Liver (tissue), 3 donors: Measurements from ENCODE around the gene RAPGEF4.

Experiments used
- ATF3 ChIP-seq: IDR thresholded peaks from 2 replicates; pipeline ENCODE4 v1.6.1; 2016; ENCODE audit warnings: antibody characterized with exemption
- CTCF ChIP-seq: fragments of 150-350 bp; IDR thresholded peaks from 2 replicates; pipeline ENCODE4 v1.5.1; 2017; ENCODE audit warnings: improper control_type of control experiment, low read depth, low read length; ENCODE audit not compliant: missing input control
- GABPA ChIP-seq, 2 donors: IDR thresholded peaks in 1 of 2; conservative IDR thresholded peaks in 1 of 2; 2 replicates each; pipeline ENCODE4 v1.6.1; 2016; ENCODE audit warnings: antibody characterized with exemption in 2 of 2, mild to moderate bottlenecking in 1 of 2, moderate library complexity in 1 of 2
- JUND ChIP-seq, 2 donors: IDR thresholded peaks; 2 replicates each; pipeline ENCODE4 v1.6.1; 2016; ENCODE audit warnings: antibody characterized with exemption in 2 of 2
- MAX ChIP-seq: IDR thresholded peaks from 2 replicates; pipeline ENCODE4 v1.6.1; 2016; ENCODE audit warnings: antibody characterized with exemption
- NR2F2 ChIP-seq: IDR thresholded peaks from 2 replicates; pipeline ENCODE4 v1.6.1; 2016; ENCODE audit warnings: antibody characterized with exemption
- RAD21 ChIP-seq, 2 donors: IDR thresholded peaks; 2 replicates each; pipeline ENCODE4 v1.6.1; 2016; ENCODE audit warnings: antibody characterized with exemption in 2 of 2, mild to moderate bottlenecking in 2 of 2
- REST ChIP-seq: IDR thresholded peaks from 2 replicates; pipeline ENCODE4 v1.6.1; 2016; ENCODE audit warnings: antibody characterized with exemption, mild to moderate bottlenecking
- RXRA ChIP-seq, 2 donors: IDR thresholded peaks; 2 replicates each; pipeline ENCODE4 v1.6.1; 2017 to 2018; ENCODE audit warnings: antibody characterized with exemption in 2 of 2, mild to moderate bottlenecking in 1 of 2
- SP1 ChIP-seq: IDR thresholded peaks from 2 replicates; pipeline ENCODE4 v1.6.1; 2018; ENCODE audit warnings: antibody characterized with exemption, mild to moderate bottlenecking
- TAF1 ChIP-seq: conservative IDR thresholded peaks from 2 replicates; pipeline ENCODE4 v1.6.1; 2016; ENCODE audit warnings: antibody characterized with exemption, mild to moderate bottlenecking
- YY1 ChIP-seq: IDR thresholded peaks from 2 replicates; pipeline ENCODE4 v1.6.1; 2016; ENCODE audit warnings: antibody characterized with exemption, mild to moderate bottlenecking
- ZBTB33 ChIP-seq: IDR thresholded peaks from 2 replicates; pipeline ENCODE4 v1.6.1; 2016; ENCODE audit warnings: antibody characterized with exemption
- donor health status: healthy.
- donor health status: healthy.

GRCh38 chr2:172929644-172930043 lies 194.0 kb downstream of the RAPGEF4 start:
- no peak for TF ChIP-seq CTCF
- TF ChIP-seq ATF3 = no peak
- TF ChIP-seq SP1 = no peak
- no peak for TF ChIP-seq NR2F2
- TF ChIP-seq RAD21 (IDR thresholded peaks at IDR 0.05) = no peak
- no peak for TF ChIP-seq JUND (IDR thresholded peaks at IDR 0.05)
- no peak for TF ChIP-seq TAF1
- TF ChIP-seq ZBTB33 = no peak
- no peak for TF ChIP-seq RXRA (IDR thresholded peaks at IDR 0.05)
- TF ChIP-seq YY1 = no peak
- TF ChIP-seq GABPA (IDR thresholded peaks at IDR 0.05 in 1 of 2, conservative IDR thresholded peaks at IDR 0.05 in 1 of 2) = no peak
- TF ChIP-seq MAX = no peak
- no peak for TF ChIP-seq REST
